ENCODE results near the gene CNKSR3. TPM values are rescaled to one million over a fixed set of nuclear protein-coding genes. Genes with fewer than 3 reads are reported as not detected.
"Not testable (repeated sequence)": the region's sequence is repeated elsewhere in the genome, so short reads cannot be mapped to it uniquely, and the experiment has no call there.

The CNKSR3 gene
- 9.5 TPM for polyA plus RNA-seq (2013, experiment 1 of 2; ENCODE audit: insufficient read length)
- 6.9 TPM for polyA plus RNA-seq (2013, experiment 2 of 2; ENCODE audit: insufficient read length)

DNA sequence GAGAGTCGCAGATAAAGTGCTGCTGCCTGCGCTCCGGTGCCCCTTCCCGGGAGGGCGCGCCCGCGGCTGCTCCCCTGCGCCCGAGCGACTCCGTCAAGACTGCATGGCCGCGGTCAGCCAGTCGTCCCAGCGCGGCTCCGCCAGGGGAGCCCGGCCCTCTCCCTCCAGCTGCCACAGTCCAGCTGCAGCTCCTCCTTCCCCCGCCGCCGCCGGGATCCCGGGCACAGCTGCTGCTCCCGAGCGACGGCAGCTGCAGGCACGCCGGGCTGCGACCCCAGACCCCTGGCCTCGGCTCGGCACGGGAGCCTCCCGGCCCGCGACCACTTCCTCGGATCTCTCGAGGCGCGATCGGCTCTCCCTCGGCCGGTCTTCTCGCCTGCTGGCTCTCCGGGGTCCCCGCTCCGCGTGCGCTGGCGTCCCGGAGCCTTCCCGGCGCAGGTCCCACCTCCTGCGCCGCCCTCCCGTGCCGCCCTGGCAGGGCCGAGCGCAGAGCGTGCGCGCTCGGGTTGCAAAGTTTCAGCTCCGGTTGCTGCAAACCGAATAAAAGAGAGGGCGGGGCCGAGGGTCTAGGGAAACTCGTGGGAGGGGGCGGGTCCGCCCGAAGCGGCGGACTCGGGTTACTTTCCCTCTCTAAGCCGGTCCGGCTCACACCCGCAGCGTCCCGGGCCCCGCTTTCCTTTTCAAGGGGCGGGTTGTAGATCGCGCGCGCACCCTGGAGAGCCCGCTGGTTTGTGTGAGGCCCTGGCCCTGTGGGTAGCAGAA, at the start of gene CNKSR3:
Gene CNKSR3, minus strand, starts transcription at position 542 of the 762 bp plus-strand sequence. CDS start 571 bp downstream, outside the sequence.
- DNase-seq, result peak; percentile 94

DNA sequence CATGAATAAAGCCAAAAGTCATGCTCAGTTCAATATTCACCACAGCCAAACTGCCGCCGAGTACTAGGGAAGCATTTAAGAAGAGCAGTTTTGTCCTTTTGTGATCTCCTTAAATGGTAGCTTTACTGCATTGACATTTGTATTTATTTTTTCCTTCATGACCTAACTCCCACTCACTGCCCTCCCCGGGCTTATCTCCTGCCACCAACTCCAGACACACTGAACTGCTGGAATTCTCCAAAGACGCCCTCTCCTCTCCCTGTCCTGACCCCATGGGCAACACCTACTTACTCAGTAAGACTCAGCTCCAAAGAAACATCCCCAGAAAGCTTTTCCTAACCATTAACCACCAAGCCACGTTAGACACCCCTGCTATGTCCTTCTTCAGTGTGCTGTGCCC, 48.5 kb upstream of the CNKSR3 start:
- DNase-seq, result no peak

DNA sequence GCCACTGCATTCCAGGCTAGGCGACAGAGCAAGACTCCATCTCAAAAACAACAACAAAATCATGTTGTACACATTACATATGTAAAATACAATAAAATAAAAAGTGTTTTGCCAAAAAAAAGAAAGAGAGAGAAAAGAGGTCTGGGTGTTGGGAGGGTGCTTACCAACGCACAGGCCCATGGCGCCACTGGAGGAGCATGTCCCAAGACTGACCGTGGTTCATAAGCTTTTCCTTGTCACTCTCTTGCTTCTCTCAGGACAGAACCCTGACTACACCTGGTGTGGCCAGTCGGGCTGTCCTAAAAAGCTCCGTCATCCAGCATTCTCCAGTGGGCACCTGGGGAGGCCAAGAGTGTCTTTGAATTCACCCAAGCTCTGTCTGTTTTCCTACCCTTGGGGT, 48.0 kb upstream of the CNKSR3 start:
- DNase-seq, result no peak

DNA sequence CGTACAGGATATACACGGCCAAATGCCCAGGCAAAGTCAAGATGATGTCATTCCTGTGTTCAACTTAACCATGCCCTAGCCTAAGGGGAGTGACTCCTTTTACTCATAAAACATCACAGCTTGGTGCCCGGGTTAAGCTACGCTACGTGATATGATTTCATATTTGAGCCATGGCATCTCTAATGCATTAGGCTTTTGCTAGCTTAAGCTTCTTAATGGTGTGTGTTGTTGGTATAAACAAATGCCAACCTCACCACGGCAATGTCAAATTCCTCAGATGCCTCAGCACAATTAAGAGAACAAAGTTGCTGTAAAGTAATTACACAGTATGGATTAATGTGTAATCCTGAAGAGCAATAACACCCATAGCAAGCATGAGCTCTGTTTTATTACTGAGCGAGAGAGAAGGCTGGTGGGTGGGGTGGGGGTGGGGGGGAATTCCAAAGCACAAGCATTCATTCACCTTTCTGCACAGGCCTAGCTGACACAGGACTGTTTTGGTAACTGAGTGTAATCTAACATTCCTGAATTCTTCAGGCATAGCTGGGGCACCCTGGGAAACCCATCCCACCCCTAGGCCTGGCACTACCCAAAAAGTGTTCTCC, 44.7 kb upstream of the CNKSR3 start:
- peak; percentile 40 for DNase-seq

DNA sequence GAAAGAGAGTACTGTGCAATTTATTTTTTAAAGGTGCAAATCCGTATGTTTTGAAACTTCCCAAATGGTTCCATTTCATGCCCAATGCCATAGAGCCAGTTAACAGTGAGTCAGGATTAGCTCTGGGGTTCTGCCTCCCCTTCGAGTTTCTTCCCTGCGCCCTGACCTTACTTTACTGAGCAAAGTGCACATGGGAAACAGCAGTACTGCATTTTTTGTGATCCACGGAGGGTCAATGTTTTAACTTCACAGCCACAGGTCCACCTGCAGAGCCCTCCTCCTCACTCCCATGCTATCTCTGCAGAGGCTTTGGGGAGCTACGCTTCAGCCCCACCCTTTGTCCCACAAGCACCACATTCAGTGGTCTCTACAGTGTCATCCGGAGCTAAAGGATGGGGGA, 44.0 kb upstream of the CNKSR3 start:
- DNase-seq, result no peak

DNA sequence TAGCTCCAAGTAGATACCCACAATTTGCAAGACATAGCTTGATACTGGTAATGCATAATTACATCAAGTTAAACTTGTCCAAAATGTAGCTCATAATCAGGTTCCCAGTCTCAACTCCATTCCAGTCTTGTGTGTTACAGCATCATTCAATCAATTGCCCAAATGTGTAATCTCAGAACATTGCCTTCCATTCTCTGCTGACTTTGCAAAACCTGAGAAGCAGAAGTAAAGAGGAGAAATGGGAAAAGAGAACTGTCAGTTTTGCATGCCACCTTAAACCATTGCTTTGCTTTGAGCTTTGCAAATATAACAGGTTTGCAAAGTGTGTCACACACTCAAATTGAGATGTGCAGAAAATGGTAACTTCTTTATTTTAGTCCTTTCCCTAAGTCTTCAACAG, 40.3 kb upstream of the CNKSR3 start:
- no peak for DNase-seq

DNA sequence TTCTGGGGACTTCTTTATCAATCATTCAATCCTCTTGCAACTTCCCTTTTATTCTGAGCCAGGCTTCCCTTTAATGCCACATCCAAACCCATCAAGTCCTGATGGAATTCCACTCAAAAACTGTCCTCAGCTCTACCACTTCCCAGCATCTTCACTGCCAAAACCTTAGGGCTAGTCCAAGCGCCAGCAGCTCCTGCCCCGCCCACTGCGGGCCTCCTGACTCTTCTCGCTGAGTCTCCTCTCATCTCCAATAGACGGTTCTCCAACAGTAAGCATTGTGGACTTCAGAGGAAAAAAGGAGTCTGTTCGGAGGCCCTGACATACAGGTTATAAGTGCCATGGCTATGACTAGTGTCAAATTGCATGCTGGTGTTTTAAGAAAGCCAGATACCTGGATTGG, 38.7 kb upstream of the CNKSR3 start:
- no peak for DNase-seq

DNA sequence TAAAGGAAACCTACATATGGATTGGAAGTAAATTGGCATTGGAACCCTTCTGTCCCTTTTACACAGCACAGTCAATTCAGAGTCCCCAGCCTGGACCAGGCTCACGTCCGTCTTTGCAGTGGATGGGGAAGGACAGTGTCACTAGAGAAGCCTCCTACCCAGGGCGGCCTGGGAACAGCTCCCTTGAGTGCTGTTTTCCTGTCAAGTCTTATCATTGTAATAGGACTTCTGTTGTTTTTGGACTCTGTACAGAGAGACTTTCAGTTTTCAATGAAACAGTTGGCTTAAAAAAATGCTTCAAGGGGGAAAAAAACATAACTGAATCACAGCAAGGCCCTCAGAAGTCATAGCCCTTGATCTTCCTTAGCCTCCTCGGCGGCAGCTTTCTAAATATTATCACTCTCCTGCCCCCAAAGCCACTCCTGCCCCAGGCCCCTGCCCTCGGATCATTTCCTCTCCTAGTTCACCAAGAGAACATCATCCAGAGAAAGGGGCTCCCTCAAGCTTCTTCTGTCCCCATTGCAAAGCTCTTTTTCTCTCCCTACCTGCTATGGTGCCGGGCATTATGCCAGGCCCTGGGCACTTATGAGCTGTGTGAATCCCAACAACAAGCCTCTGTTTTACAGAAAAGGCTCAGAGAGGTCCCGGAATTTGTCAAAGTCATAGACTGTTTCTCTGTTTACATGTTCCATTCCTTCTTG, 37.8 kb upstream of the CNKSR3 start:
- peak; percentile 78 for DNase-seq

DNA sequence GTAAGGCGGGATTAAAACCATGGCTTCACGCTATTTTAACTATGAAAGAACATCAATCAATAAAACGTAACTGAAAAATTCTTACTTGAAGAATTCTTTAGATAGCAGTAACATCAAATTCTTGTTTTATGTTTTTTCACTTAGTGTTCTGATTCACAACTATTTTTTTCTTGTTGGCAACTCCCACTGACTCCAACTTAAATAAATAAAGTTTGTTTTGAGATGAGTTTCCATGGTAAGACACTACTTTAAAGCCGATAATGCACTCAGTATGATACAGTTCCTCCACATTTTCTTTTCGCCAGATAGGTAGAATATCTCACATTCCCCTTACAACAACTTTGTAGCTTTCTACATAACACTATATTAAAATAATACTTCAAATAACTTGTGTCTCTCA, 33.1 kb upstream of the CNKSR3 start:
- DNase-seq, result peak; percentile 61

DNA sequence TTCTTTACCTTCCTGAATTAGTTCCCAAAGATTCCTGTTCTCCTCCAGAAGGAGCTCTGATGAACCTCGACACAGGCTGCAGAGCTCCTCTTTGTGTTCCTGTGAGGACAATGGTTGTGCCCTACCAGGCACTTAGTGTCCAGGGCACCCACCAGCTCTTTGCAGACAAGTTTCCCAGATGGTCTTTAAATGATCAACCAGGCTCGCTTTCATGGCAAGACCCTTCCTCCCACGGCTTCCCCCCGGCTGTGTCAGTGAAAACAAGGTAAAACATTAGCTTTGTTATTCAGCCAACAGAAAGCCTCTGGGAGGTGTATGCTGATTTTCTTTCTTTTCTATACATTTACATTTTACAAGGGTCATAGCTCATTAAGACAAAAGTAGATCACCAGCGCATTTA, 32.3 kb upstream of the CNKSR3 start:
- DNase-seq, result no peak

DNA sequence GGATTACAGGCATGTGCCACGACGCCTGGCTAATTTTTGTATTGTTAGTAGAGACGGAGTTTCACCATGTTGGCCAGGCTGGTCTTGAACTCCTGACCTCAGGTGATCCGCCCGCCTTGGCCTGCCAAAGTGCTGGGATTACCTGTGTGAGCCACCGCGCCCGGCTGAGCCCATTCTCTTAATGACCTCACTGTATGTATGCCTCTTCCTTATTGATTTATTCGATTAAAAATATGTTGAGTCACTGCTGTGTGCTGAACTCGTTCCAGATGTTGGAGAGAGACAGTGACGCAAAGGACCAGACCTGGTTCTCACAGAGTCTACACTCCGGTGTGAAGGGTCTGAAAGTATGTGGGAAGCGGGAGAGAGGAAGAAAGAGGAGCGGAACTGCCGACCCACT, 31.4 kb upstream of the CNKSR3 start:
- DNase-seq, result not testable (repeated sequence)

DNA sequence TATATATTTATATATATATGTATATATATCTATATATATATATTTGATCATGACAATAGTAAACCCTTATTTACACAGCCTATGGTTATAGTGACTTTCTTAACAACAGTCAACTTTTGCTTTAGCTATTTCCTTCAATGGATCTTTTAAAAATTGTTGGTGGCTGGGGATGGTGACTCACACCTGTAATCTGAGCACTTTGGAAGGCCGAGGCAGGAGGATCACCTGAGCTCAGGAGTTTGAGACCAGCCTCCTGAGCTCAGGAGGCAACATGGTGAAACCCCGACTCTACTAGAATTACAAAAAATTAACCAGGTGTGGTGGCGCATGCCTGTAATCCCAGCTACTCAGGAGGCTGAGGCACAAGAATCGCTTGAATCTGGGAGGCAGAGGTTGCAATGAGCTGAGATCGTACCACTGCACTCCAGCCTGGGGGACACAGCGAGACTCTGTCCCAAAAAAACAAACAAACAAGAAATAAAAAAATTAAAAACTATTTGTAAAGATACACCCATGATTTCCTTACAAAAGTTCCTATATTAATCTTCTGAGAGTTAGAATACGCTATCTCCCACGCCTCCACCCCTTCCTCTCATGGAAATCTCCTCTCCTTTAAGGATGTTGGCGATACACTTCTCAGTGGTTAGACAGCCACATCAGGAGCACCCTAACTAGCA, 29.2 kb upstream of the CNKSR3 start:
- no peak for DNase-seq

DNA sequence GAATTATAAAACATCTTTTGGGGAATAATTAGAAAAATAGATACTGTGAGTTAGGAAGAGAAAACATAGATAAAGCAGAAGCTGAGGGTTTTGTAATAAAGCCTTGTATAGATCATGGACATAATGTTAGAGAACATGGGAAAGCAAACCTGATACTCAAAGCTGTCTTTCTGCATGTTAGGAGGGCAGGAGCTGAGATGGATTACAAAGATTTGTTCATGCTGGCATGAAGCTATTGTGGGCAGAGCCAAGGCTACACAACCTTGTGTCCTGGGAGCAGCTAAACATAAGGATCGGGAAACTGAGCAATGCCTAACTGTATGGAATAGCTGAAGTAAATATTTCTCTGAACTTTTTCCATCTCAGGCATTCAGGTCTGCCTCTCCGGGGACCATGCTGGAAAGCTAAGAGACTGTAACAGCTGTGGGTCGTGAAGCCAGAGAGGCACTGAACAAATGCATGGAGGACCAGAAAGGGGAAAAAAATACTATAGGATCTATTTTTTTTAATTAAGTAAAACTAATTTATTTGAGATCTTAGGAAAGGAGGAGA, 28.2 kb upstream of the CNKSR3 start:
- DNase-seq, result no peak

DNA sequence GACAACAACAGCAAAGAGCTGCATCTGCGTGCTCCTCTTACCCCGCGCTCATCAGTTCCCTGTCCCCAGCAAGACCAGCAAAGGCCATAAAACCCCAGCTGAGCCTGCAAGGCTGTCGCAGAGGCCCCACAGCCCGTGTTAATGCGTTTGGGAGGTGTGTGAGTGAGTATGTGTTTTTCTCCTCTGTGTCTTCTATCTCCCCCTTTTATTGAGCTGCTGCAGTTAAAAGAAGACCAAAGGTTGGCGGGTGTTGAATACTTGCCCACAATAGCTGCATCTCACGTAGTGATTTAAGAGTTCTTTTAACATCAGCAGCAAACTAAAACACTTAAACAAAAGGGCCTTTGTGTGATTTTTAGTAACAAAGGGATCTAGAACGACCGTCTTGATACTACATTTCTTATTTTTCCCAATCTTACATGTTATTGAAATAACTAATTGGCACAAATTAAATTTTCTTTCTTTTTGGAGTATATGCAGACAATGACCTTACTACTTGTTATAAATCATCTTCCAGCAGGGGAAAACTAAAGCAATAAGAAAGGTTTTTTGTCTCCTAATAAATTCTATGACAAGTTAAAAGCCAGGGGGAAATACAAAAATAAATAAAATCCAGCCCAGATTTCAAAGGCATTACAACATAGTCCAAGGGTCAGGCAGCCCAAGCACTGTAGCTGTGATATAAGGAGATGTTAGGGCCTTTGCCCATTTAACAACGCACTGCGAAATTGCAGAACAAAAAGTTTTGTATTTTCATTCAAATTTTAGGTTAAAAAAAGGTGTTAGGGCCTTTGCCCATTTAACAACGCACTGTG, 27.2 kb upstream of the CNKSR3 start:
- no peak for DNase-seq

DNA sequence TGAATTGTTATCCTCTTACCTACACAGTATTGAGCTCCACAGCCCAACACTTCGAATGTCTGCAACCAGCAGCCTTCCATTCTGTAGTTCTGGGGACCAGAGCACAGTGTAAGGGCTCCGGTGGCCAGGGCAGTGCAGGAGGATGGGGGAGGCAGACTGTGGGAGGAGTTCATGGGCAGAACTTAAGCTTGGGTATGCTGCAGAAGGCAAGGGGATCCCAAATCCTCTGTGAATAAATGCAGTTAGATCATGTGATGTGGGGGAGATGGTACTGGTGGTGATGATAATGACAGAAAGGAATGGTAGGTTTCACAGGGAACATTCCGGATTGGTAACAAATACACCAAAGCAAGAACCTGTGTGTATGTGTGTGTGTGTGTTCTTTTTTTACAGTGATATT, 26.5 kb upstream of the CNKSR3 start:
- DNase-seq, result no peak

DNA sequence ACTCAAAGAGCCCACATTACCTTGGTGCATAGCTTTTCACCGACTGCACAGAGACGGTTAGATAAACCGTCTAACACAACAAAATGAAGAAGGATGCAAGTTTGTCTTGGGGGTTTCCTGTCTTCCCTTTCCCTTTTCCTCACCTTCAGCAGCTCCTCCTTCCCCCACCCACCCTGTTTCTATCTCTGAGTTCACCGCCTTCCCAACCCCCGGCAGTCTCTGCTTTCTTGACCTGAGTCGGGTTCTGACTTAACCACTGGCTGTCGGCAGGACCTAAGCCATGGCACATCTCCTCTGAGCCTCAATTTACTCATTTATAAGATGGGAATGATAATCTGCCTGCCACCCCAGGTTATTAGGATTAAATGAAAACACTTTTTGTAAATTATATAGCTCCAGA, 25.8 kb upstream of the CNKSR3 start:
- no peak for DNase-seq

DNA sequence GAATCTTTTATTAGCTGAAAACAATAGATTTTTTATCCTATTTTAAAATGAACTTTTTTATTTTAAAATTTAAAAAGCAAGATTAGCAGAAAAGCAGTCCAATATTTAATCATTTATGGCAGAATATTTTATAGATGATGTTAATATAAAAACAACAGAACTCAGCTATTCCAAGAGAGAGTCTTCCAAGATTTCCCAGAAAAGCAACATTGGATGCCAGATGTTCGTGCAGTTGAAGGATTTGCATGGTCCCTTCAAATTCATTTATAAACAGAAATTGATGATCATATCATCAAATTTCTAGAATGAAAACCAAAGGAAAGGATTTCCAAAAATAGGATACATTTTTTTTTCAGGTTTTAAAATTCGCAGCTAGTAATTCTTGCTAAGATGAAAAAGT, 25.4 kb upstream of the CNKSR3 start:
- no peak for DNase-seq

DNA sequence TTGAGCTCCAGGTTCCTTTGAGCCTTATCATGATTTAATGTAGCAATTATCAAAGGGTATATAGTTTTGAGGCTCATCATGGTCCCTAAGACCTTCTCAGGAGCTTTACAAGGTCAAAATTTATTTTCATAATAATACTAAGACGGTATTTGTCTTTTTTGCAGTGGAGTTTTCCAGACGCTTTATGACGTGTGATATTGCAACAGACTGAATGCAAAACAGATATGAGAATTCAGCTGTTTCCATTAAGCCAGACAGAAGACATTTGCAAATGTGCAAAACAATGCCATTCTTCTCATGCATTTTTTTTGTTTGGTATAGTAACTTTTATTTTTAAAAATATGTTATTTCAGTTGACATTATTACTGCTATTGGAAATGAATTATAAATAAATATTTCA, 24.7 kb upstream of the CNKSR3 start:
- no peak for DNase-seq

DNA sequence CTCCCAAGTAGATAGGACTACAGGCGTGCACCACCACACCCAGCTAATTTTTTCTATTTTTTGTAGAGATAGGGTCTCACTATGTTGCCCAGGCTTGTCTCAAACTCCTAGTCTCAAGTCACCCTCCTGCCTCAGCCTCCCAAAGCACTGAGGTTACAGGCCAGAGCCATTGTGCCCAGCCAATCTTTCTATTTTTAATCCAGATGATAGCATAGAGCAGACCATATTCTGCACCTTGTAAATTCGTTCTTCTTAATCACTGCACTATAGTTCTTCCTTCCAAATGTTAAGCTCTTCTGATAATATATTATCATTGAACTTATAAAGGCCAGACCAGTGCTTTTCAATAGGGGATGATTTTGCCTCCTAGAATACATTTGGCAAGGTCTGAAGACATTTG, 24.0 kb upstream of the CNKSR3 start:
- DNase-seq, result no peak

DNA sequence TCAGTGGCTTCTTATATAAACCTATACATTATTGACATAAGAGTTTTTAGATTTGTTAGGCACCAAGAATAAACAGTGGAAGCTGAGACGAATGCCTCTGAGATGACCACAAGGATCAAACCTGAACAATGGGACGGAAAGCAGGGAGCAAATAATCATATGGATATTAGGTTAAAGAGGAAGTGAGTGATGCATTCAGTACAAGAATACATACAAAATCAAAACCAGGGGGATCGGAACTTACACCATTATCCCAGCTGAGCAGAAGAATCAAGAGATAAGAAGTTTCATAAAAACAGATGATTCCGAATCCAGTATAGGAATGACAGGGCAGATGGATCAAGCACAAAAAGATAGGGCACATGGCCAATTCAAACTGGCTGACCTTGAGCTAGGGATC, 21.9 kb upstream of the CNKSR3 start:
- no peak for DNase-seq

DNA sequence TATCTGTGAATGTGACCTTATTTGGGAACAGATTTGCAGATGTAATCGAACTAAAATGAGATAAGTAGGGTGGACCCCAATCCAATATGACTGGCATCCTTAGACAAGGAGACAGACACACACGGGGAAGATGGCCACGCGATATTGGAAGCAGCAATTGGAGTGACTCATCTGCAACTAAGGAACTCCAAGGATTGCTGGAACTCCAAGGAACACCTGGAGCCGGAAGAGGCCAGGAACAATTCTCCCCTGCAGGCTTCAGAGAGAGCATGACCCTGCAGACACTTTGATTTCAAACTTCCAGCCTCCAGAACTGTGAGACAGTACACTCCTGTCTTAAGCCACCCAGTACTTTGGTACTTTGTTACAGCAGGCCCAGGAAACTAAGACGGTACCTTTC, 19.5 kb upstream of the CNKSR3 start:
- no peak for DNase-seq

Measured in fibroblast of skin of back (primary cell).